Measurements from ENCODE around the gene ELAC1. TPM values are rescaled to one million over a fixed set of nuclear protein-coding genes. Genes with fewer than 3 reads are reported as not detected.

The ELAC1 gene
- 3.2 and 3.8 TPM in 2 replicates for total RNA-seq (2014; rRNA removed; shearing (Covaris generic))
- polyA plus RNA-seq (2016; fragmentation: Nextera tagmentation; extraction: Ambion mirVana) = 2.8 and 3.4 TPM in 2 replicates
- long read RNA-seq, transcript ELAC1-201 (4 exons, 2,235 nt) = major isoform, 11 of 16 reads
- long read RNA-seq, partial matches to known transcripts = 1 of 16 reads
- long read RNA-seq, other reads (novel, unspliced or antisense) = 0 of 16 reads

- peak; percentile 86 for DNase-seq (ENCODE audit: low spot score)
- H3K4me2 ChIP-seq = peak within 1 kb of the TSS; percentile 92
- peak within 1 kb of the TSS; percentile 84; the same call in 1 of the 2 replicates for H3K27ac Mint-ChIP-seq
- peaks cover 23% of the 10 kb centered on the region for H3K4me1 ChIP-seq (ENCODE audit: insufficient read depth)
- no peaks in the 10 kb centered on the region; the same call in 1 of the 2 replicates for H3K79me2 ChIP-seq (replicated peaks; ENCODE audit: insufficient read depth)
- H4K20me1 ChIP-seq (replicated peaks; ENCODE audit: insufficient read depth) = no peaks in the 10 kb centered on the region
- peaks cover under 1% of the 10 kb centered on the region for H3K27me3 Mint-ChIP-seq (ENCODE audit: insufficient read depth, low read depth, poor library complexity)
- peak within 1 kb of the TSS; percentile 88 for H3K4me3 ChIP-seq
- peak within 1 kb of the TSS; percentile 84 for H2AFZ ChIP-seq
- H3K4me1 Mint-ChIP-seq = peaks cover 19% of the 10 kb centered on the region
- no peaks in the 10 kb centered on the region for H3F3A ChIP-seq (replicated peaks; ENCODE audit: low read depth)
- H3K4me3 Mint-ChIP-seq = peak within 1 kb of the TSS; percentile 95
- no peaks in the 10 kb centered on the region; the same call in 1 of the 2 replicates for H3K36me3 ChIP-seq (ENCODE audit: insufficient read depth)
- H3K27ac ChIP-seq (ENCODE audit: low read depth) = peak within 1 kb of the TSS; percentile 90
- no peaks in the 10 kb centered on the region for H3K27me3 ChIP-seq (ENCODE audit: insufficient read depth)
- H3K9me3 Mint-ChIP-seq = peaks cover 18% of the 10 kb centered on the region
- ATAC-seq = peak; percentile 96
- peaks cover 12% of the 10 kb centered on the region for H3K36me3 Mint-ChIP-seq (ENCODE audit: low read depth)
- no peaks in the 10 kb centered on the region for H3K9me2 ChIP-seq (ENCODE audit: insufficient read depth)
- TF ChIP-seq CTCF (conservative IDR thresholded peaks at IDR 0.05; ENCODE audit: low read depth in 2 of 2) (no peak), EZH2 (IDR thresholded peaks at IDR 0.05; ENCODE audit: low read depth, unreplicated experiment) (no peak), CREB1 (CRISPR knock-in tag; IDR thresholded peaks at IDR 0.05; ENCODE audit: low read depth) (peak; percentile 60; the same call in 1 of the 2 replicates), POLR2AphosphoS5 (IDR thresholded peaks at IDR 0.05; ENCODE audit: low read depth) (peak; percentile 80), REST (IDR thresholded peaks at IDR 0.05; ENCODE audit: unreplicated experiment) (no peak), JUNB (IDR thresholded peaks at IDR 0.05; ENCODE audit: unreplicated experiment) (no peak), ZNF114 (CRISPR knock-in tag; IDR thresholded peaks at IDR 0.05) (no peak), STAT1 (IDR thresholded peaks at IDR 0.05; ENCODE audit: unreplicated experiment) (no peak), NANOG (IDR thresholded peaks at IDR 0.05; ENCODE audit: borderline replicate concordance) (no peak), ZNF462 (CRISPR knock-in tag; IDR thresholded peaks at IDR 0.05) (no peak), ZNF331 (CRISPR knock-in tag; IDR thresholded peaks at IDR 0.05; ENCODE audit: low read depth) (no peak), ETS1 (IDR thresholded peaks at IDR 0.05) (peak; percentile 44; the same call in 1 of the 2 replicates)
Measured at GRCh38 chr18:50967714-50968661, at the start of gene ELAC1. Gene ELAC1, plus strand, starts transcription at chr18:50968040. Its CDS starts 6,365 bp downstream, at chr18:50974405.
